ENCODE results near the gene CC2D1B.

The CC2D1B gene

DNA sequence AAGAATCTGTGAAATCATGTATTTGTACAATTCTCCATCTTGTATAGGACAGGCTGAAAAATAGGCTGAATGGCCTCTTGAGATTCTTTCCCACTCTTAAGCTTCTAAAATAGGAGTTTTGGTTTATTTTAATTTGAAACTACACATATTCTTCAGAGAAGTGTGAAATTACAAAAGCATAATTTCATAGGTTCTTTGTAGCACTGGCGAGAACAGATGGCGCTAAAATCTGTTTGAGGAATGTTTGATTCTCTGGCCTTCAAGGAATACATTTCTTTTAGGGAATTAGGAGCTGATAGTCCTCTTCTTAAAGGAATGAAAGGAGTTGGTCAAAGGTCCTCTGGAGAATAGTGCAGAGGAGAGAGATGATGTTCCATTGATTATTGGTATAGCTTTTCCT is 44.9 kb downstream of the CC2D1B start:
- Histone ChIP-seq H3K4me2 (no peak overlapping the region), H4K20me1 (ENCODE audit: insufficient read depth) (no peaks in the 10 kb centered on the region), H3K36me3 (ENCODE audit: insufficient read depth) (no peaks in the 10 kb centered on the region), H3K27ac (no peak overlapping the region), H3K4me1 (ENCODE audit: low read depth, poor library complexity, severe bottlenecking) (no peaks in the 10 kb centered on the region), H2AFZ (ENCODE audit: low read depth) (no peak overlapping the region), H3K4me3 (IDR thresholded peaks at IDR 0.05; ENCODE audit: insufficient read depth, low read depth, low read length) (no peak overlapping the region), H3K27me3 (ENCODE audit: insufficient read depth, low read depth) (no peaks in the 10 kb centered on the region), H3K9ac (no peak overlapping the region), H3K79me2 (ENCODE audit: insufficient read depth, low read depth) (no peaks in the 10 kb centered on the region)
- TF ChIP-seq, protein P1, sequence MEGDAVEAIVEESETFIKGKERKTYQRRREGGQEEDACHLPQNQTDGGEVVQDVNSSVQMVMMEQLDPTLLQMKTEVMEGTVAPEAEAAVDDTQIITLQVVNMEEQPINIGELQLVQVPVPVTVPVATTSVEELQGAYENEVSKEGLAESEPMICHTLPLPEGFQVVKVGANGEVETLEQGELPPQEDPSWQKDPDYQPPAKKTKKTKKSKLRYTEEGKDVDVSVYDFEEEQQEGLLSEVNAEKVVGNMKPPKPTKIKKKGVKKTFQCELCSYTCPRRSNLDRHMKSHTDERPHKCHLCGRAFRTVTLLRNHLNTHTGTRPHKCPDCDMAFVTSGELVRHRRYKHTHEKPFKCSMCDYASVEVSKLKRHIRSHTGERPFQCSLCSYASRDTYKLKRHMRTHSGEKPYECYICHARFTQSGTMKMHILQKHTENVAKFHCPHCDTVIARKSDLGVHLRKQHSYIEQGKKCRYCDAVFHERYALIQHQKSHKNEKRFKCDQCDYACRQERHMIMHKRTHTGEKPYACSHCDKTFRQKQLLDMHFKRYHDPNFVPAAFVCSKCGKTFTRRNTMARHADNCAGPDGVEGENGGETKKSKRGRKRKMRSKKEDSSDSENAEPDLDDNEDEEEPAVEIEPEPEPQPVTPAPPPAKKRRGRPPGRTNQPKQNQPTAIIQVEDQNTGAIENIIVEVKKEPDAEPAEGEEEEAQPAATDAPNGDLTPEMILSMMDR (conservative IDR thresholded peaks at IDR 0.05; ENCODE audit: low read depth, low read length), result no peak

DNA sequence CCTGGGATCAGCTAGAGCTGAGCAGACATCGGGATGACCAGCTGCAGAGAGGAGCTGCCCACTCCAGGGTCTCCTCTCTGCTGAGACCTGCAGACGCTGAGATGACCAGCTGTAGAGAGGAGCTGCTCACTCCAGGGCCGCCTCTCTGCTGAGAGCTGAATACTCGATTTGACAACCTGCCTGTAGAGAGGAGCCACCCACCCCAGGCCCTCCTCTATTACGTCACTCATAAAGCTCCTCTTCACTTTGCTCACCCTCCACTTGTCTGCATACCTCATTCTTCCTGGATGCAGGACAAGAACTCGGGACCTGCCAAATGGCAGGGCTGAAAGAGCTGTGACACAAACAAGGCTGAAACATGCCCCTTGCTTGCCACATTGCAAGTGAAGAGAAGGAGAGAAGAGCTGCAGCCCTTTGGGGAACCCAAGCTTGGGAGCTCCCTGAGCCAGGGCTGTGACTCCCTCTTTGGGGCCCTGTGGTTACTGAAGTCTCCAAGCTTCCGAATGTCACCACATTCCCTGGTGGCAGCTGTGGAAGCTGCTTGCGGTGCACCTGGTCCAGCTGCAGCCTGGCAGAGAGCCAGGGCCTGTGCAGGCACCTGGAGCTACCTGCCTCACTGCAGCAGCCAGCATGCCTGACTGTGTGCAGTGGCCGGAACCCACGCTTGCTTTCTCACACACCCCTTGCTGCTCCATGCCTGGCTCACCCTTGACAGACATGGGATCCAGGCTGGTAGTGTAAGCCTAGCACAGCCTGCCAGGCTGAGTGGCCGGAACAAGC is 59.6 kb downstream of the CC2D1B start:
- H3K27me3 ChIP-seq (ENCODE audit: insufficient read depth, low read depth), result no peaks in the 10 kb centered on the region
- H3K27ac ChIP-seq, result no peak overlapping the region
- H3K79me2 ChIP-seq (ENCODE audit: insufficient read depth, low read depth), result no peaks in the 10 kb centered on the region
- TF ChIP-seq, protein P1 (conservative IDR thresholded peaks at IDR 0.05; ENCODE audit: low read depth, low read length), result no peak
- no peak overlapping the region for H3K9ac ChIP-seq
- no peak overlapping the region for H3K4me3 ChIP-seq (IDR thresholded peaks at IDR 0.05; ENCODE audit: insufficient read depth, low read depth, low read length)
- no peak overlapping the region for H2AFZ ChIP-seq (ENCODE audit: low read depth)
- no peaks in the 10 kb centered on the region for H4K20me1 ChIP-seq (ENCODE audit: insufficient read depth)
- 0 out of 2 replicates have a peak, but pooled peaks cover 3% of the 10 kb centered on the region for H3K36me3 ChIP-seq (ENCODE audit: insufficient read depth)
- peaks cover 4% of the 10 kb centered on the region for H3K4me1 ChIP-seq (ENCODE audit: low read depth, poor library complexity, severe bottlenecking)
- no peak overlapping the region for H3K4me2 ChIP-seq

DNA sequence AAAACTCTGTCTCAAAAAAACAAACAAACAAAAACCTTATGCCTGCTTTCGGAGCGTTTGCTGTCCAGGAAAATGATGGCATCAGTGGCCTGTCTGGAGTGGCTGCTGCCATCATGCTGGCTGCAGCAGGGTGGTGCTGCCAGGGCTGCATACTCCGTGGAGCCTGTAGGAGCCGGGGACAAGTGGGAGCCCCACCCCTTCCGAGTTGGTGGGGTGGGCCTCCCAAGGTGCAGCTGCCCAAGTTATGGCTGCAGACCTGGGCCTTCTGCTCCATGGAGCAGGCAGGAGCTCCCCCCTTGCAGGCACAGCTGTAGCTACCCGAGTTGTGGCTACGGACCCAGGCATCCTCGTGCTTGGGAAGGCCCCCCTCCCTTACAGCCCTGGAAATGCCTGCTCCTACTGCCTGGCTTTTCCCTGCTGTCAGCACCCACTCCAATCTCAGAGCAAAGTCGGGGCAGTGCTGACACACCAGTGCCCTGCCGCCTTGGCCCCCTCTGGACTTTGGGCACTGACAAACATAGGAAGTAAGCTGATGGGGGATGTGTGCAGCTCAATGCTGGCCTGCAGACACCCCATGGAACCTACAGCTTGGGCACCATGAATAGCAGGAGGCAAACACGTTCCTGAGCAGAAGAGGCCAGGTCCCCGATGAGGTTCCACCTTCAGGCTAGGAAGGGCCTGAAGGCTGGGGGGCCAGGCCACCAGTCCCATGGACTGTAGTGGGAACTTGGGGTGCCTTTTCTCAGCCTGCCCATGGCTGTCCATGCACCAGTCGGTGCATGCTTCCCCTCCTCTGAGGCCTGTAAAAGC is 60.4 kb downstream of the CC2D1B start:
- 0 out of 2 replicates have a peak, but pooled peaks cover 3% of the 10 kb centered on the region for H3K36me3 ChIP-seq (ENCODE audit: insufficient read depth)
- no peaks in the 10 kb centered on the region for H3K27me3 ChIP-seq (ENCODE audit: insufficient read depth, low read depth)
- no peak overlapping the region for H3K4me2 ChIP-seq
- H4K20me1 ChIP-seq (ENCODE audit: insufficient read depth), result no peaks in the 10 kb centered on the region
- no peak overlapping the region for H3K27ac ChIP-seq
- H3K4me1 ChIP-seq (ENCODE audit: low read depth, poor library complexity, severe bottlenecking), result peaks cover 4% of the 10 kb centered on the region
- H3K4me3 ChIP-seq (IDR thresholded peaks at IDR 0.05; ENCODE audit: insufficient read depth, low read depth, low read length), result no peak overlapping the region
- no peaks in the 10 kb centered on the region for H3K79me2 ChIP-seq (ENCODE audit: insufficient read depth, low read depth)
- TF ChIP-seq, protein P1 (conservative IDR thresholded peaks at IDR 0.05; ENCODE audit: low read depth, low read length), result no peak
- H3K9ac ChIP-seq, result no peak overlapping the region
- no peak overlapping the region for H2AFZ ChIP-seq (ENCODE audit: low read depth)

All from KMS-11 (cell line).